Fibroblast of lung (primary cell): ENCODE data around the gene ZNF532. TPM values are rescaled to one million over a fixed set of nuclear protein-coding genes. Genes with fewer than 3 reads are reported as not detected.

Experiments used
- DNase-seq, 2 donors: peaks; one replicate each; pipeline versions ENCODE4 v3.0.0 to v3.0.0-alpha.2; 2010; ENCODE audit warnings: low read depth in 2 of 2
- H2AFZ ChIP-seq: 2 replicates; pipeline ENCODE4 v1.5.1; 2012; ENCODE audit warnings: low read length, control low read depth, inconsistent platforms
- H3K27ac ChIP-seq: 2 replicates; pipeline ENCODE4 v1.5.1; 2011; ENCODE audit warnings: low read length, control low read depth; ENCODE audit not compliant: insufficient read depth
- H3K27me3 ChIP-seq: 2 replicates; pipeline ENCODE4 v1.5.1; 2011; ENCODE audit warnings: mild to moderate bottlenecking, low read length; ENCODE audit not compliant: control insufficient read depth, insufficient read depth
- H3K36me3 ChIP-seq: 2 replicates; pipeline ENCODE4 v1.5.1; 2011; ENCODE audit warnings: low read length; ENCODE audit not compliant: control insufficient read depth, insufficient read depth
- H3K4me1 ChIP-seq: 2 replicates; pipeline ENCODE4 v1.5.1; 2011; ENCODE audit warnings: low read length; ENCODE audit not compliant: control insufficient read depth, insufficient read depth; ENCODE audit errors: extremely low read depth
- H3K4me2 ChIP-seq: 2 replicates; pipeline ENCODE4 v1.5.1; 2011; ENCODE audit warnings: low read length, control low read depth; ENCODE audit not compliant: insufficient read depth; ENCODE audit errors: extremely low read depth
- H3K4me3 ChIP-seq, 4 experiments: fragments of 200-600 bp in 1 of 4; sonication (generic) in 1 of 4; replicated peaks in 1 of 4; 2 replicates each; pipeline ENCODE4 v1.5.1; 2011 to 2016; ENCODE audit warnings: low read length in 4 of 4, low read depth in 3 of 4, mild to moderate bottlenecking in 3 of 4, control low read depth in 2 of 4, inconsistent platforms in 1 of 4, mixed read lengths in 1 of 4; ENCODE audit not compliant: insufficient read depth in 1 of 4; ENCODE audit errors: control extremely low read depth in 1 of 4
- H3K79me2 ChIP-seq: 2 replicates; pipeline ENCODE4 v1.5.1; 2012; ENCODE audit warnings: mild to moderate bottlenecking, low read length, inconsistent platforms; ENCODE audit not compliant: control insufficient read depth, insufficient read depth
- H3K9ac ChIP-seq: 2 replicates; pipeline ENCODE4 v1.5.1; 2011; ENCODE audit warnings: mild to moderate bottlenecking, low read length, control low read depth; ENCODE audit not compliant: insufficient read depth
- H3K9me3 ChIP-seq: 2 replicates; pipeline ENCODE4 v1.5.1; 2012; ENCODE audit warnings: low read depth, low read length; ENCODE audit not compliant: control insufficient read depth, insufficient read depth
- H4K20me1 ChIP-seq: 2 replicates; pipeline ENCODE4 v1.5.1; 2011; ENCODE audit warnings: low read length; ENCODE audit not compliant: control insufficient read depth, insufficient read depth; ENCODE audit errors: extremely low read depth
- CTCF ChIP-seq, 2 donors: IDR thresholded peaks in 1 of 2; conservative IDR thresholded peaks in 1 of 2; 1 replicate in 1 of 2; 2 replicates in 1 of 2; pipeline ENCODE4 v1.5.1; 2011 to 2012; ENCODE audit warnings: low read length in 2 of 2, control low read depth in 1 of 2, inconsistent platforms in 1 of 2, low read depth in 1 of 2, mild to moderate bottlenecking in 1 of 2
- EZH2 ChIP-seq: IDR thresholded peaks from 2 replicates; pipeline ENCODE4 v1.5.1; 2012; ENCODE audit warnings: low read length, control low read depth, mild to moderate bottlenecking; ENCODE audit errors: missing control alignments
- polyA plus RNA-seq, 2 donors: library from polyadenylated mRNA; depleted of rRNA in 1 of 2; stranded (reverse) in 1 of 2; unstranded in 1 of 2; fragments of >200 nt; gene quantifications; 2 replicates each; pipeline ENCODE4 v1.2.1, GENCODE V29; 2011 to 2012; ENCODE audit warnings: missing spikeins in 1 of 2
- total RNA-seq: library from RNA; depleted of rRNA; stranded (reverse); fragments of >200 nt; gene quantifications from 2 replicates; pipeline ENCODE4 v1.2.1, GENCODE V29; 2014

The ZNF532 gene
- total and polyA plus RNA-seq, 2 donors (not counting 1 experiment from before 2014, with no cell fraction given), result 57.3 to 64.6 TPM

GRCh38 chr18:58895385-58895784 lies 30.7 kb downstream of the ZNF532 start:
- Histone ChIP-seq H3K4me2 (no peak overlapping the region), H3K4me3 (no peak overlapping the region), H4K20me1 (no peaks in the 10 kb centered on the region), H3K4me1 (no peaks in the 10 kb centered on the region), H3K27ac (no peak overlapping the region), H3K79me2 (peaks cover 8% of the 10 kb centered on the region), H3K9me3 (no peaks in the 10 kb centered on the region), H3K36me3 (no peaks in the 10 kb centered on the region), H3K9ac (no peak overlapping the region), H3K27me3 (no peaks in the 10 kb centered on the region), H2AFZ (no peak overlapping the region)
- no peak for DNase-seq
- TF ChIP-seq CTCF (conservative IDR thresholded peaks at IDR 0.05 in 1 of 2, IDR thresholded peaks at IDR 0.05 in 1 of 2; ENCODE audit: low read depth in 1 of 2, low read length in 2 of 2), result no peak
- no peak for TF ChIP-seq EZH2

- H3K9ac ChIP-seq, result no peak overlapping the region
- no peak overlapping the region for H3K4me3 ChIP-seq
- DNase-seq, result no peak
- no peaks in the 10 kb centered on the region for H4K20me1 ChIP-seq
- H3K27ac ChIP-seq, result no peak overlapping the region
- H3K27me3 ChIP-seq, result no peaks in the 10 kb centered on the region
- peaks cover 8% of the 10 kb centered on the region for H3K79me2 ChIP-seq
- no peak for TF ChIP-seq CTCF (conservative IDR thresholded peaks at IDR 0.05 in 1 of 2, IDR thresholded peaks at IDR 0.05 in 1 of 2; ENCODE audit: low read depth in 1 of 2, low read length in 2 of 2)
- no peak for TF ChIP-seq EZH2
- H3K36me3 ChIP-seq, result no peaks in the 10 kb centered on the region
- no peak overlapping the region for H2AFZ ChIP-seq
- no peaks in the 10 kb centered on the region for H3K9me3 ChIP-seq
- no peaks in the 10 kb centered on the region for H3K4me1 ChIP-seq
- no peak overlapping the region for H3K4me2 ChIP-seq
Observed at GRCh38 chr18:58896268-58896667, 31.6 kb downstream of the ZNF532 start.

GRCh38 chr18:58896734-58897508 lies 32.2 kb downstream of the ZNF532 start:
- no peak overlapping the region for H3K4me3 ChIP-seq
- H3K27ac ChIP-seq, result no peak overlapping the region
- H3K4me2 ChIP-seq, result no peak overlapping the region
- no peak overlapping the region for H2AFZ ChIP-seq
- no peaks in the 10 kb centered on the region for H4K20me1 ChIP-seq
- H3K4me1 ChIP-seq, result no peaks in the 10 kb centered on the region
- no peaks in the 10 kb centered on the region for H3K27me3 ChIP-seq
- H3K79me2 ChIP-seq, result peaks cover 8% of the 10 kb centered on the region
- TF ChIP-seq CTCF (conservative IDR thresholded peaks at IDR 0.05 in 1 of 2, IDR thresholded peaks at IDR 0.05 in 1 of 2; ENCODE audit: low read depth in 1 of 2, low read length in 2 of 2), result no peak
- no peak for TF ChIP-seq EZH2
- DNase-seq, result no peak
- H3K9ac ChIP-seq, result no peak overlapping the region
- no peaks in the 10 kb centered on the region for H3K36me3 ChIP-seq
- H3K9me3 ChIP-seq, result no peaks in the 10 kb centered on the region
